Peyer's patch (tissue), 4 donors: ENCODE measurements around the gene CDK5R2. TPM values are rescaled to one million over a fixed set of nuclear protein-coding genes. Genes with fewer than 3 reads are reported as not detected.
A peak's percentile ranks its signal among the peaks of the same experiment; 100 is the strongest.

ENCODE experiments used
- DNase-seq, 3 donors: peaks; one replicate each; pipeline ENCODE4 v3.0.0-alpha.2; 2017 to 2019
- H3K27ac ChIP-seq, 4 donors: fragments of 200-600 bp; sonication (generic); one replicate each; pipeline ENCODE4 v1.5.1; 2016 to 2019
- H3K27me3 ChIP-seq, 2 donors: fragments of 200-600 bp; sonication (generic); one replicate each; pipeline ENCODE4 v1.5.1; 2019
- H3K36me3 ChIP-seq, 3 donors: fragments of 200-600 bp; sonication (generic); one replicate each; pipeline ENCODE4 v1.5.1; 2016 to 2019
- H3K4me1 ChIP-seq, 4 donors: fragments of 200-600 bp; sonication (generic); one replicate each; pipeline ENCODE4 v1.5.1; 2016 to 2019
- H3K4me3 ChIP-seq, 4 donors: fragments of 200-600 bp; sonication (generic); 1 replicate in 3 of 4; 2 replicates in 1 of 4; pipeline ENCODE4 v1.5.1; 2016 to 2019; ENCODE audit warnings: mild to moderate bottlenecking in 1 of 4
- H3K9me3 ChIP-seq, 4 donors: fragments of 200-600 bp; sonication (generic); one replicate each; pipeline ENCODE4 v1.5.1; 2016 to 2019; ENCODE audit warnings: mild to moderate bottlenecking in 1 of 4
- POLR2A ChIP-seq, 2 donors: fragments of 450-650 bp; IDR thresholded peaks; one replicate each; pipeline ENCODE4 v1.5.1; 2017; ENCODE audit warnings: antibody characterized with exemption in 2 of 2, mild to moderate bottlenecking in 2 of 2, moderate library complexity in 2 of 2
- total RNA-seq, 4 donors: library from RNA; depleted of rRNA; stranded (reverse); fragments of >200 nt; gene quantifications; one replicate each; pipeline ENCODE4 v1.1.0, GENCODE V29; 2016
- TF ChIP-seq, protein P1 (sequence below), 6 experiments: fragments of 450-650 bp in 4 of 6; fragments of 200-600 bp in 2 of 6; sonication (generic) in 1 of 6; IDR thresholded peaks; one replicate each; pipeline ENCODE4 v1.5.1; 2017 to 2019; ENCODE audit warnings: antibody characterized with exemption in 6 of 6, mild to moderate bottlenecking in 3 of 6, moderate library complexity in 1 of 6

Gene CDK5R2
- total RNA-seq, 4 donors from 2014 or later, result 0.54 to 1.1 (median 0.95) TPM; not detected in 1

GRCh38 chr2:218990612-218991011 lies 31.1 kb downstream of the CDK5R2 start:
- H3K27me3 ChIP-seq, result peaks cover 0 to 77% of the 10 kb centered on the region in 2 donors
- H3K36me3 ChIP-seq, result no peaks in the 10 kb centered on the region
- H3K9me3 ChIP-seq, result no peaks in the 10 kb centered on the region
- H3K4me1 ChIP-seq, result peaks cover 0 to 19% (median 6%) of the 10 kb centered on the region in 4 donors
- H3K27ac ChIP-seq, result no peak overlapping the region
- DNase-seq, result peak in 1 of 3 donors; percentile 29
- no peak overlapping the region for H3K4me3 ChIP-seq
- TF ChIP-seq POLR2A (IDR thresholded peaks at IDR 0.05), result no peak
- TF ChIP-seq, protein P1, sequence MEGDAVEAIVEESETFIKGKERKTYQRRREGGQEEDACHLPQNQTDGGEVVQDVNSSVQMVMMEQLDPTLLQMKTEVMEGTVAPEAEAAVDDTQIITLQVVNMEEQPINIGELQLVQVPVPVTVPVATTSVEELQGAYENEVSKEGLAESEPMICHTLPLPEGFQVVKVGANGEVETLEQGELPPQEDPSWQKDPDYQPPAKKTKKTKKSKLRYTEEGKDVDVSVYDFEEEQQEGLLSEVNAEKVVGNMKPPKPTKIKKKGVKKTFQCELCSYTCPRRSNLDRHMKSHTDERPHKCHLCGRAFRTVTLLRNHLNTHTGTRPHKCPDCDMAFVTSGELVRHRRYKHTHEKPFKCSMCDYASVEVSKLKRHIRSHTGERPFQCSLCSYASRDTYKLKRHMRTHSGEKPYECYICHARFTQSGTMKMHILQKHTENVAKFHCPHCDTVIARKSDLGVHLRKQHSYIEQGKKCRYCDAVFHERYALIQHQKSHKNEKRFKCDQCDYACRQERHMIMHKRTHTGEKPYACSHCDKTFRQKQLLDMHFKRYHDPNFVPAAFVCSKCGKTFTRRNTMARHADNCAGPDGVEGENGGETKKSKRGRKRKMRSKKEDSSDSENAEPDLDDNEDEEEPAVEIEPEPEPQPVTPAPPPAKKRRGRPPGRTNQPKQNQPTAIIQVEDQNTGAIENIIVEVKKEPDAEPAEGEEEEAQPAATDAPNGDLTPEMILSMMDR (IDR thresholded peaks at IDR 0.05), result no peak

- Histone ChIP-seq H3K27ac (no peak overlapping the region), H3K27me3 (peaks cover 0 to 70% of the 10 kb centered on the region in 2 donors), H3K4me1 (peaks cover 0 to 25% (median 12%) of the 10 kb centered on the region in 4 donors), H3K36me3 (no peaks in the 10 kb centered on the region), H3K4me3 (no peak overlapping the region), H3K9me3 (no peaks in the 10 kb centered on the region)
- TF ChIP-seq, protein P1 (IDR thresholded peaks at IDR 0.05), result no peak
- peak in 1 of 3 donors; percentile 44 for DNase-seq
Measured at GRCh38 chr2:218991674-218992168, 32.3 kb downstream of the CDK5R2 start.

DNA sequence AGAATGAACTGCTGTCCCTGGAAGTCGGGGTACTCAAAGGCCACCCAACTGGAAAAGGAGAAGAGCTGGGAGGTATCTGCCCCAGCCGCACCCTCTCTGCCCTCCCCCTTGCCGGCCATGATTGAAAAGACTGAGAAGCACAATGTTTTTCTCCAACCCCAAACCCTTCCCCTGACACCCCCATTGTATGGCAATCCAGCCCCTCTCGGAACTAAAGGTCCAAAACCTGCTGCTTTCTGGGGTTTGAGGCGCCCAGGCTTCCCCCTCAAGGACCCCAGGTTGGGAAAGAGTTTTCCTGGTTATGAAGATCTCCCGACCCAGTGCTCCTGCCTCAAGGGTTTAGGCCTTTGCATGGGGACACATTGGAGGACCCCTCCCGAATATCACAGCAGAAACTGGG lies 32.7 kb downstream of the CDK5R2 start:
- Histone ChIP-seq H3K4me1 (peaks cover 0 to 26% (median 12%) of the 10 kb centered on the region in 4 donors), H3K9me3 (no peaks in the 10 kb centered on the region)

GRCh38 chr2:218992703-218993344 lies 33.4 kb downstream of the CDK5R2 start:
- H3K27ac ChIP-seq, result no peak overlapping the region
- H3K27me3 ChIP-seq, result peaks cover 0 to 65% of the 10 kb centered on the region in 2 donors
- peak overlapping the region in 3 of 4 donors; percentile 30 to 48 (median 39) for H3K4me3 ChIP-seq

More for the DNA sequence above, 32.7 kb downstream of the CDK5R2 start:
- DNase-seq, result no peak
- Histone ChIP-seq H3K4me3 (no peak overlapping the region), H3K36me3 (no peaks in the 10 kb centered on the region), H3K27ac (no peak overlapping the region), H3K27me3 (peaks cover 0 to 65% of the 10 kb centered on the region in 2 donors)
- TF ChIP-seq, protein P1 (IDR thresholded peaks at IDR 0.05), result no peak
- TF ChIP-seq POLR2A (IDR thresholded peaks at IDR 0.05), result no peak

GRCh38 chr2:218993345-218994315 lies 34.2 kb downstream of the CDK5R2 start, which contains the start of gene CRYBA2:
CRYBA2 (minus strand) TSS chr2:218993422; CDS start chr2:218993176, 246 bp downstream.
- peak within 1 kb of the TSS in 3 of 4 donors; percentile 30 to 48 (median 39) for H3K4me3 ChIP-seq
- no peak for DNase-seq
- TF ChIP-seq POLR2A (IDR thresholded peaks at IDR 0.05), result no peak
- TF ChIP-seq, protein P1 (IDR thresholded peaks at IDR 0.05), result peak in 1 of 6 experiments; percentile 5
- peaks cover 0 to 59% of the 10 kb centered on the region in 2 donors for H3K27me3 ChIP-seq
- H3K27ac ChIP-seq, result no peak within 1 kb of the TSS
- no peaks in the 10 kb centered on the region for H3K36me3 ChIP-seq
- H3K9me3 ChIP-seq, result no peaks in the 10 kb centered on the region
- H3K4me1 ChIP-seq, result peaks cover 0 to 26% (median 12%) of the 10 kb centered on the region in 4 donors

More at GRCh38 chr2:218992703-218993344, 33.4 kb downstream of the CDK5R2 start:
- Histone ChIP-seq H3K36me3 (no peaks in the 10 kb centered on the region), H3K9me3 (no peaks in the 10 kb centered on the region), H3K4me1 (peaks cover 0 to 26% (median 12%) of the 10 kb centered on the region in 4 donors)
- TF ChIP-seq POLR2A (IDR thresholded peaks at IDR 0.05), result no peak
- TF ChIP-seq, protein P1 (IDR thresholded peaks at IDR 0.05), result no peak
- DNase-seq, result no peak
